HepG2 (cell line): Measurements from ENCODE around the gene NUDT3. TPM values are rescaled to one million over a fixed set of nuclear protein-coding genes. Genes with fewer than 3 reads are reported as not detected.
A peak's percentile ranks its signal among the peaks of the same experiment; 100 is the strongest.

Experiments
- KDM6A ChIP-seq: IDR thresholded peaks from 2 replicates; pipeline ENCODE4 v1.6.1; 2016; ENCODE audit warnings: low read depth
- RXRB ChIP-seq: IDR thresholded peaks from 2 replicates; pipeline ENCODE4 v1.6.1; 2016; ENCODE audit warnings: borderline replicate concordance, missing genetic modification reagents, missing compliant biosample characterization
- SAP130 ChIP-seq: IDR thresholded peaks from 2 replicates; pipeline ENCODE4 v1.6.1; 2016; ENCODE audit warnings: low read depth
- SIX1 ChIP-seq: sonication (generic); formaldehyde crosslinking; IDR thresholded peaks from 2 replicates; pipeline ENCODE4 v1.4.0; 2020; ENCODE audit warnings: missing genetic modification reagents, borderline replicate concordance
- SMYD3 ChIP-seq: sonication (generic); formaldehyde crosslinking; IDR thresholded peaks from 2 replicates; pipeline ENCODE4 v1.8.1; 2023; ENCODE audit warnings: mild to moderate bottlenecking, missing genetic modification reagents
- SOX5 ChIP-seq: IDR thresholded peaks from 2 replicates; pipeline ENCODE4 v1.6.1; 2016; ENCODE audit warnings: borderline replicate concordance
- TCF7 ChIP-seq: sonication (generic); IDR thresholded peaks from 2 replicates; pipeline ENCODE4 v1.6.1; 2016; ENCODE audit warnings: antibody characterized with exemption, low read depth
- ZNF788 ChIP-seq: sonication (generic); formaldehyde crosslinking; IDR thresholded peaks from 2 replicates; pipeline ENCODE4 v1.5.0; 2020; ENCODE audit warnings: mild to moderate bottlenecking, missing genetic modification reagents, borderline replicate concordance
- polyA plus RNA-seq, 8 experiments: library from polyadenylated mRNA; depleted of rRNA in 3 of 8; stranded (reverse) in 7 of 8; unstranded in 1 of 8; fragments of >200 nt; fragmentation: Illumina TruSeq in 4 of 8; extraction: Trizol in 4 of 8; gene quantifications; 2 replicates each; pipeline versions ENCODE4 v1.2.1 to v1.2.3, GENCODE V29; 2011 to 2016; ENCODE audit warnings: low read depth in 4 of 8, missing spikeins in 1 of 8, mixed read lengths in 1 of 8; ENCODE audit not compliant: insufficient read depth in 1 of 8
- total RNA-seq, 5 experiments: library from RNA; depleted of rRNA; stranded (reverse); fragments of >200 nt; fragmentation: Illumina TruSeq; extraction: Trizol; gene quantifications; 2 replicates each; pipeline ENCODE4 v1.2.3, GENCODE V29; 2016; ENCODE audit warnings: low read depth in 1 of 5
- TF ChIP-seq, protein P1 (sequence below): sonication (generic); formaldehyde crosslinking; IDR thresholded peaks from 2 replicates; pipeline ENCODE4 v1.4.0; 2020; ENCODE audit warnings: missing genetic modification reagents, borderline replicate concordance
- TF ChIP-seq, protein P2 (sequence below): sonication (generic); formaldehyde crosslinking; IDR thresholded peaks from 2 replicates; pipeline ENCODE4 v1.4.0; 2020; ENCODE audit warnings: mild to moderate bottlenecking, missing genetic modification reagents
- TF ChIP-seq, protein P3 (sequence below): sonication (generic); formaldehyde crosslinking; IDR thresholded peaks from 2 replicates; pipeline ENCODE4 v1.4.0; 2020; ENCODE audit warnings: missing genetic modification reagents
- TF ChIP-seq, protein P4 (sequence below): IDR thresholded peaks from 2 replicates; pipeline ENCODE4 v1.6.1; 2012; ENCODE audit warnings: inconsistent platforms
- TF ChIP-seq, protein P5 (sequence below): sonication (generic); IDR thresholded peaks from 2 replicates; pipeline ENCODE4 v1.6.1; 2016; ENCODE audit warnings: low read depth, borderline replicate concordance
- TF ChIP-seq, protein P6 (sequence below): sonication (generic); formaldehyde crosslinking; IDR thresholded peaks from 2 replicates; pipeline ENCODE4 v1.4.0; 2020; ENCODE audit warnings: missing genetic modification reagents, borderline replicate concordance

Gene NUDT3
- total and polyA plus RNA-seq, 2 of the 13 experiments (the other 11 are each of a cell fraction or from before 2014, with no cell fraction given): 20.2 to 20.6 TPM

DNA sequence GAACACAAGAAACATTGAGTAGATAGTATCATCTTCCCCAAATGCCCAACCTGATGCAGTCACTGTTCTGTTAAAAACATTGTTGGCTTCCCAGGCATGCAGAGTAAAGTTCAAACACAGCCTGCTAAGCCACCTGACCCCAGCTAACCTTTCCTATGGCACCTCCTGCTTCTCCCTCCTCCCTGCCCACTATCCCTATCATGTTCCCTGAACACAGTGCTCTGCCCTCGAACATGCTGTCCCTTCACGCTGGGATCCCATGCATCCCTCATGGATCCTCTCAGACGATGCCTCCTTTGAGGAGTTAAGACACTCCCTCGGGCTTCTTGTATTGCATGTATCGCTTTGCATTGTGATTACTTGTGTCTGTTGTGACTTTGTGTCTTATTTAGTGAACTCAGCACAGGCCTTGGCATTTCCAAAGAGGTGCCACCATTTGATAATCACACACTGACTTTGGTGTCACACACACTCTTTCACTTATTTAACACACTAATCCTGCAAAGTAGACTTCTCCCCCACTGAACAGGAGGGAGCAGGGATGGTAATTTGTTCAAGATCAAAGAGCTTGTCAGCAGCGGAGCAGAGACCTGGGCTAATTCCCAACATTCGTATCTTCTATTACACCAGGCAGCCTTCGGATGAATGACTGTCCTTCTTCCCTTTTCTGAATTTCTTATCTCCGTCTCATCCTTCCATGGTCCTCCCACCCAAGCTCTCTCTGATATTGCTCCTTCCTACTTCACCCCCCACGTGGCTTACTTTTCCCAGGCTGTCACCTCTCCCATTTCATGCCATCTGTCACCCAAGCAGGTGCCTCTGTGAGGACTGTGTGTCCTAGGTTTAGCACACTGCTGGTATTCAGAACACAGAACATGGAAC, 115.3 kb downstream of the NUDT3 start (continued):
- TF ChIP-seq, protein P1, sequence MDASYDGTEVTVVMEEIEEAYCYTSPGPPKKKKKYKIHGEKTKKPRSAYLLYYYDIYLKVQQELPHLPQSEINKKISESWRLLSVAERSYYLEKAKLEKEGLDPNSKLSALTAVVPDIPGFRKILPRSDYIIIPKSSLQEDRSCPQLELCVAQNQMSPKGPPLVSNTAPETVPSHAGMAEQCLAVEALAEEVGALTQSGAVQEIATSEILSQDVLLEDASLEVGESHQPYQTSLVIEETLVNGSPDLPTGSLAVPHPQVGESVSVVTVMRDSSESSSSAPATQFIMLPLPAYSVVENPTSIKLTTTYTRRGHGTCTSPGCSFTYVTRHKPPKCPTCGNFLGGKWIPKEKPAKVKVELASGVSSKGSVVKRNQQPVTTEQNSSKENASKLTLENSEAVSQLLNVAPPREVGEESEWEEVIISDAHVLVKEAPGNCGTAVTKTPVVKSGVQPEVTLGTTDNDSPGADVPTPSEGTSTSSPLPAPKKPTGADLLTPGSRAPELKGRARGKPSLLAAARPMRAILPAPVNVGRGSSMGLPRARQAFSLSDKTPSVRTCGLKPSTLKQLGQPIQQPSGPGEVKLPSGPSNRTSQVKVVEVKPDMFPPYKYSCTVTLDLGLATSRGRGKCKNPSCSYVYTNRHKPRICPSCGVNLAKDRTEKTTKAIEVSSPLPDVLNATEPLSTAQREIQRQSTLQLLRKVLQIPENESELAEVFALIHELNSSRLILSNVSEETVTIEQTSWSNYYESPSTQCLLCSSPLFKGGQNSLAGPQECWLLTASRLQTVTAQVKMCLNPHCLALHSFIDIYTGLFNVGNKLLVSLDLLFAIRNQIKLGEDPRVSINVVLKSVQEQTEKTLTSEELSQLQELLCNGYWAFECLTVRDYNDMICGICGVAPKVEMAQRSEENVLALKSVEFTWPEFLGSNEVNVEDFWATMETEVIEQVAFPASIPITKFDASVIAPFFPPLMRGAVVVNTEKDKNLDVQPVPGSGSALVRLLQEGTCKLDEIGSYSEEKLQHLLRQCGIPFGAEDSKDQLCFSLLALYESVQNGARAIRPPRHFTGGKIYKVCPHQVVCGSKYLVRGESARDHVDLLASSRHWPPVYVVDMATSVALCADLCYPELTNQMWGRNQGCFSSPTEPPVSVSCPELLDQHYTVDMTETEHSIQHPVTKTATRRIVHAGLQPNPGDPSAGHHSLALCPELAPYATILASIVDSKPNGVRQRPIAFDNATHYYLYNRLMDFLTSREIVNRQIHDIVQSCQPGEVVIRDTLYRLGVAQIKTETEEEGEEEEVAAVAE (CRISPR knock-in tag): 0 out of 2 replicates have a peak, but pooled peaks have one; percentile 34
- TF ChIP-seq SIX1 (peak; percentile 80; the same call in 1 of the 2 replicates), SAP130 (CRISPR knock-in tag) (peak; percentile 61), KDM6A (CRISPR knock-in tag) (peak; percentile 37; the same call in 1 of the 2 replicates), SOX5 (CRISPR knock-in tag) (peak; percentile 64; the same call in 1 of the 2 replicates), RXRB (CRISPR knock-in tag) (peak; percentile 100), ZNF788 (CRISPR knock-in tag) (0 out of 2 replicates have a peak, but pooled peaks have one; percentile 21), SMYD3 (CRISPR knock-in tag) (no peak), TCF7 (0 out of 2 replicates have a peak, but pooled peaks have one; percentile 19)
- TF ChIP-seq, protein P2, sequence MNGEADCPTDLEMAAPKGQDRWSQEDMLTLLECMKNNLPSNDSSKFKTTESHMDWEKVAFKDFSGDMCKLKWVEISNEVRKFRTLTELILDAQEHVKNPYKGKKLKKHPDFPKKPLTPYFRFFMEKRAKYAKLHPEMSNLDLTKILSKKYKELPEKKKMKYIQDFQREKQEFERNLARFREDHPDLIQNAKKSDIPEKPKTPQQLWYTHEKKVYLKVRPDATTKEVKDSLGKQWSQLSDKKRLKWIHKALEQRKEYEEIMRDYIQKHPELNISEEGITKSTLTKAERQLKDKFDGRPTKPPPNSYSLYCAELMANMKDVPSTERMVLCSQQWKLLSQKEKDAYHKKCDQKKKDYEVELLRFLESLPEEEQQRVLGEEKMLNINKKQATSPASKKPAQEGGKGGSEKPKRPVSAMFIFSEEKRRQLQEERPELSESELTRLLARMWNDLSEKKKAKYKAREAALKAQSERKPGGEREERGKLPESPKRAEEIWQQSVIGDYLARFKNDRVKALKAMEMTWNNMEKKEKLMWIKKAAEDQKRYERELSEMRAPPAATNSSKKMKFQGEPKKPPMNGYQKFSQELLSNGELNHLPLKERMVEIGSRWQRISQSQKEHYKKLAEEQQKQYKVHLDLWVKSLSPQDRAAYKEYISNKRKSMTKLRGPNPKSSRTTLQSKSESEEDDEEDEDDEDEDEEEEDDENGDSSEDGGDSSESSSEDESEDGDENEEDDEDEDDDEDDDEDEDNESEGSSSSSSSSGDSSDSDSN: peak; percentile 28; the same call in 1 of the 2 replicates
- TF ChIP-seq, protein P3, sequence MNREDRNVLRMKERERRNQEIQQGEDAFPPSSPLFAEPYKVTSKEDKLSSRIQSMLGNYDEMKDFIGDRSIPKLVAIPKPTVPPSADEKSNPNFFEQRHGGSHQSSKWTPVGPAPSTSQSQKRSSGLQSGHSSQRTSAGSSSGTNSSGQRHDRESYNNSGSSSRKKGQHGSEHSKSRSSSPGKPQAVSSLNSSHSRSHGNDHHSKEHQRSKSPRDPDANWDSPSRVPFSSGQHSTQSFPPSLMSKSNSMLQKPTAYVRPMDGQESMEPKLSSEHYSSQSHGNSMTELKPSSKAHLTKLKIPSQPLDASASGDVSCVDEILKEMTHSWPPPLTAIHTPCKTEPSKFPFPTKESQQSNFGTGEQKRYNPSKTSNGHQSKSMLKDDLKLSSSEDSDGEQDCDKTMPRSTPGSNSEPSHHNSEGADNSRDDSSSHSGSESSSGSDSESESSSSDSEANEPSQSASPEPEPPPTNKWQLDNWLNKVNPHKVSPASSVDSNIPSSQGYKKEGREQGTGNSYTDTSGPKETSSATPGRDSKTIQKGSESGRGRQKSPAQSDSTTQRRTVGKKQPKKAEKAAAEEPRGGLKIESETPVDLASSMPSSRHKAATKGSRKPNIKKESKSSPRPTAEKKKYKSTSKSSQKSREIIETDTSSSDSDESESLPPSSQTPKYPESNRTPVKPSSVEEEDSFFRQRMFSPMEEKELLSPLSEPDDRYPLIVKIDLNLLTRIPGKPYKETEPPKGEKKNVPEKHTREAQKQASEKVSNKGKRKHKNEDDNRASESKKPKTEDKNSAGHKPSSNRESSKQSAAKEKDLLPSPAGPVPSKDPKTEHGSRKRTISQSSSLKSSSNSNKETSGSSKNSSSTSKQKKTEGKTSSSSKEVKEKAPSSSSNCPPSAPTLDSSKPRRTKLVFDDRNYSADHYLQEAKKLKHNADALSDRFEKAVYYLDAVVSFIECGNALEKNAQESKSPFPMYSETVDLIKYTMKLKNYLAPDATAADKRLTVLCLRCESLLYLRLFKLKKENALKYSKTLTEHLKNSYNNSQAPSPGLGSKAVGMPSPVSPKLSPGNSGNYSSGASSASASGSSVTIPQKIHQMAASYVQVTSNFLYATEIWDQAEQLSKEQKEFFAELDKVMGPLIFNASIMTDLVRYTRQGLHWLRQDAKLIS (CRISPR knock-in tag): no peak
- TF ChIP-seq, protein P4, sequence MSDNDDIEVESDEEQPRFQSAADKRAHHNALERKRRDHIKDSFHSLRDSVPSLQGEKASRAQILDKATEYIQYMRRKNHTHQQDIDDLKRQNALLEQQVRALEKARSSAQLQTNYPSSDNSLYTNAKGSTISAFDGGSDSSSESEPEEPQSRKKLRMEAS: peak; percentile 71
- TF ChIP-seq, protein P5, sequence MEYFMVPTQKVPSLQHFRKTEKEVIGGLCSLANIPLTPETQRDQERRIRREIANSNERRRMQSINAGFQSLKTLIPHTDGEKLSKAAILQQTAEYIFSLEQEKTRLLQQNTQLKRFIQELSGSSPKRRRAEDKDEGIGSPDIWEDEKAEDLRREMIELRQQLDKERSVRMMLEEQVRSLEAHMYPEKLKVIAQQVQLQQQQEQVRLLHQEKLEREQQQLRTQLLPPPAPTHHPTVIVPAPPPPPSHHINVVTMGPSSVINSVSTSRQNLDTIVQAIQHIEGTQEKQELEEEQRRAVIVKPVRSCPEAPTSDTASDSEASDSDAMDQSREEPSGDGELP: peak; percentile 52; the same call in 1 of the 2 replicates
- TF ChIP-seq, protein P6, sequence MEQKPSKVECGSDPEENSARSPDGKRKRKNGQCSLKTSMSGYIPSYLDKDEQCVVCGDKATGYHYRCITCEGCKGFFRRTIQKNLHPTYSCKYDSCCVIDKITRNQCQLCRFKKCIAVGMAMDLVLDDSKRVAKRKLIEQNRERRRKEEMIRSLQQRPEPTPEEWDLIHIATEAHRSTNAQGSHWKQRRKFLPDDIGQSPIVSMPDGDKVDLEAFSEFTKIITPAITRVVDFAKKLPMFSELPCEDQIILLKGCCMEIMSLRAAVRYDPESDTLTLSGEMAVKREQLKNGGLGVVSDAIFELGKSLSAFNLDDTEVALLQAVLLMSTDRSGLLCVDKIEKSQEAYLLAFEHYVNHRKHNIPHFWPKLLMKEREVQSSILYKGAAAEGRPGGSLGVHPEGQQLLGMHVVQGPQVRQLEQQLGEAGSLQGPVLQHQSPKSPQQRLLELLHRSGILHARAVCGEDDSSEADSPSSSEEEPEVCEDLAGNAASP (CRISPR knock-in tag): peak; percentile 99
